HG02981 (cell line): ENCODE results near the gene LDLRAD4.
"Not testable (repeated sequence)": the region's sequence is repeated elsewhere in the genome, so short reads cannot be mapped to it uniquely, and the experiment has no call there.

ENCODE experiments used
- ATAC-seq: cut with Tn5 transposase; IDR thresholded peaks from one replicate; pipeline ENCODE4 v1.9.1; 2021; ENCODE audit warnings: mild to moderate bottlenecking, moderate library complexity; ENCODE audit not compliant: unreplicated experiment

Gene LDLRAD4

GRCh38 chr18:13640266-13640860 lies 421.8 kb downstream of the LDLRAD4 start:
- no peak for ATAC-seq

GRCh38 chr18:13641551-13642439 lies 423.2 kb downstream of the LDLRAD4 start:
- ATAC-seq: no peak

- no peak for ATAC-seq
Measured at GRCh38 chr18:13642440-13642827, 423.9 kb downstream of the LDLRAD4 start.

GRCh38 chr18:13643261-13643751 lies 424.7 kb downstream of the LDLRAD4 start:
- ATAC-seq: no peak

- no peak for ATAC-seq
Measured at GRCh38 chr18:13645093-13645492, 426.5 kb downstream of the LDLRAD4 start.

- no peak for ATAC-seq
Measured at GRCh38 chr18:13646633-13647032, 428.1 kb downstream of the LDLRAD4 start.

- ATAC-seq: no peak
Measured at GRCh38 chr18:13647761-13648160, 429.2 kb downstream of the LDLRAD4 start.

- ATAC-seq: no peak
Measured at GRCh38 chr18:13649397-13650390, 431.1 kb downstream of the LDLRAD4 start.

- ATAC-seq: no peak
Measured at GRCh38 chr18:13653746-13654433, 435.3 kb downstream of the LDLRAD4 start.

GRCh38 chr18:13657974-13658373 lies 439.4 kb downstream of the LDLRAD4 start:
- ATAC-seq: no peak

GRCh38 chr18:13658436-13659204 lies 440.1 kb downstream of the LDLRAD4 start:
- ATAC-seq: no peak

GRCh38 chr18:13660510-13660909 lies 441.9 kb downstream of the LDLRAD4 start:
- ATAC-seq: no peak

- ATAC-seq: no peak
Measured at GRCh38 chr18:13661051-13661778, 442.7 kb downstream of the LDLRAD4 start.

GRCh38 chr18:13661779-13662256 lies 443.3 kb downstream of the LDLRAD4 start:
- no peak for ATAC-seq

GRCh38 chr18:13672657-13673056 lies 454.1 kb downstream of the LDLRAD4 start:
- ATAC-seq: no peak

GRCh38 chr18:13676471-13676870 lies 457.9 kb downstream of the LDLRAD4 start:
- no peak for ATAC-seq

GRCh38 chr18:13677350-13677749 lies 458.8 kb downstream of the LDLRAD4 start:
- ATAC-seq: not testable (repeated sequence)

- no peak for ATAC-seq
Measured at GRCh38 chr18:13680612-13681011, 462.1 kb downstream of the LDLRAD4 start.

- no peak for ATAC-seq
Measured at GRCh38 chr18:13681701-13682100, 463.1 kb downstream of the LDLRAD4 start.
